ENCODE measurements around the gene PHEX. TPM values are rescaled to one million over a fixed set of nuclear protein-coding genes. Genes with fewer than 3 reads are reported as not detected.

The PHEX gene
- total RNA-seq = not detected

- Histone ChIP-seq H3K4me3 (no peak within 1 kb of the TSS), H3K9me3 (no peaks in the 10 kb centered on the region), H3K4me1 (no peaks in the 10 kb centered on the region), H3K36me3 (replicated peaks in 1 of 2; ENCODE audit: insufficient read depth in 1 of 2, low read depth in 2 of 2) (no peaks in the 10 kb centered on the region), H3K27me3 (no peaks in the 10 kb centered on the region), H3K27ac (no peak within 1 kb of the TSS)
- DNase-seq = no peak
- no peak for ATAC-seq
- WGBS, 2 donors = 53 to 60% methylated on average over 1 of the region's 1 CpG
- intact Hi-C loops (cut with DNase I) = no loop called here
- TF ChIP-seq POLR2A (IDR thresholded peaks at IDR 0.05) = no peak
Observed at GRCh38 chrX:22032084-22032483, at the start of gene PHEX. PHEX (plus strand) TSS chrX:22032325; CDS start chrX:22033006, 681 bp downstream.

DNA sequence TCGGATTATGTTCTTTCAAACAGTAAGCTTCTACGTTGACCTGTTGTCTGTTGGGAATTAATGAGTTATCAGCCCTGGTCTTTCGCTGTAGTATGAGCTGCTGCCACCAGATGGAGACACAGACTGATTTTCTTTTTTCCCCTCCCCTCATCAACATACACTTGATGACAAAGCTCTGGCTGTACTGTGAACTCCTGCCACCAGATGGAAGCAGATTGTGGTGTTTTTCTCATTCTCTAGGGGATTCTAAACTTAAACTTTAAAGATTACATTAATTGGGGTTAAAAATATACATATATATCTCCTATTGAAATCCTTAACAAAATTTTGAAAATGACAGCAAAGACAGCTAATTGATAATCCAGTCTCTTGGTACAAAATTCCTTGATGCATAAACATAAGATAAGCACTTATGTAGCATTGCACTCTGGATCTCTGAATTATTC, 46.8 kb upstream of the PHEX start:
- Histone ChIP-seq H3K27ac (no peak overlapping the region), H3K4me1 (no peaks in the 10 kb centered on the region), H3K4me3 (no peak overlapping the region), H3K36me3 (replicated peaks in 1 of 2; ENCODE audit: insufficient read depth in 1 of 2, low read depth in 2 of 2) (no peaks in the 10 kb centered on the region), H3K9me3 (no peaks in the 10 kb centered on the region), H3K27me3 (no peaks in the 10 kb centered on the region)
- ATAC-seq (peak; percentile 83), DNase-seq (peak; percentile 57 to 80 (median 66))
- WGBS, 2 donors = 8 to 13% methylated on average over 3 of the region's 3 CpGs
- intact Hi-C loops (cut with DNase I) = no loop called here
- TF ChIP-seq, protein P1, sequence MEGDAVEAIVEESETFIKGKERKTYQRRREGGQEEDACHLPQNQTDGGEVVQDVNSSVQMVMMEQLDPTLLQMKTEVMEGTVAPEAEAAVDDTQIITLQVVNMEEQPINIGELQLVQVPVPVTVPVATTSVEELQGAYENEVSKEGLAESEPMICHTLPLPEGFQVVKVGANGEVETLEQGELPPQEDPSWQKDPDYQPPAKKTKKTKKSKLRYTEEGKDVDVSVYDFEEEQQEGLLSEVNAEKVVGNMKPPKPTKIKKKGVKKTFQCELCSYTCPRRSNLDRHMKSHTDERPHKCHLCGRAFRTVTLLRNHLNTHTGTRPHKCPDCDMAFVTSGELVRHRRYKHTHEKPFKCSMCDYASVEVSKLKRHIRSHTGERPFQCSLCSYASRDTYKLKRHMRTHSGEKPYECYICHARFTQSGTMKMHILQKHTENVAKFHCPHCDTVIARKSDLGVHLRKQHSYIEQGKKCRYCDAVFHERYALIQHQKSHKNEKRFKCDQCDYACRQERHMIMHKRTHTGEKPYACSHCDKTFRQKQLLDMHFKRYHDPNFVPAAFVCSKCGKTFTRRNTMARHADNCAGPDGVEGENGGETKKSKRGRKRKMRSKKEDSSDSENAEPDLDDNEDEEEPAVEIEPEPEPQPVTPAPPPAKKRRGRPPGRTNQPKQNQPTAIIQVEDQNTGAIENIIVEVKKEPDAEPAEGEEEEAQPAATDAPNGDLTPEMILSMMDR (IDR thresholded peaks at IDR 0.05) = peak; percentile 63 to 98 (median 85)
- TF ChIP-seq POLR2A (IDR thresholded peaks at IDR 0.05) = no peak

GRCh38 chrX:21986596-21986995, 45.5 kb upstream of the PHEX start:
- H3K4me3 ChIP-seq = no peak overlapping the region
- DNase-seq (no peak), ATAC-seq (no peak)
- WGBS, 2 donors = 38 to 70% methylated on average over 1 of the region's 1 CpG
- intact Hi-C loops (cut with DNase I) = no loop called here
- no peak overlapping the region for H3K27ac ChIP-seq
- H3K27me3 ChIP-seq = no peaks in the 10 kb centered on the region
- no peaks in the 10 kb centered on the region for H3K36me3 ChIP-seq (replicated peaks in 1 of 2; ENCODE audit: insufficient read depth in 1 of 2, low read depth in 2 of 2)
- TF ChIP-seq, protein P1 (IDR thresholded peaks at IDR 0.05) = no peak
- no peak for TF ChIP-seq POLR2A (IDR thresholded peaks at IDR 0.05)
- no peaks in the 10 kb centered on the region for H3K4me1 ChIP-seq
- no peaks in the 10 kb centered on the region for H3K9me3 ChIP-seq

- WGBS, 2 donors = 92 to 93% methylated on average over 4 of the region's 4 CpGs
- no peaks in the 10 kb centered on the region for H3K27me3 ChIP-seq
- TF ChIP-seq POLR2A (IDR thresholded peaks at IDR 0.05) = no peak
- TF ChIP-seq, protein P1 (IDR thresholded peaks at IDR 0.05) = no peak
- H3K4me3 ChIP-seq = no peak overlapping the region
- H3K9me3 ChIP-seq = no peaks in the 10 kb centered on the region
- ATAC-seq (no peak), DNase-seq (no peak)
- no peak overlapping the region for H3K27ac ChIP-seq
- H3K4me1 ChIP-seq = no peaks in the 10 kb centered on the region
- intact Hi-C loops (cut with DNase I) = no loop called here
- H3K36me3 ChIP-seq (replicated peaks in 1 of 2; ENCODE audit: insufficient read depth in 1 of 2, low read depth in 2 of 2) = no peaks in the 10 kb centered on the region
Observed at GRCh38 chrX:21989384-21989783, 42.7 kb upstream of the PHEX start.

- H3K27ac ChIP-seq = no peak overlapping the region
- 82 to 85% methylated on average over 6 to 8 of the region's 8 CpGs for WGBS, 2 donors
Observed at GRCh38 chrX:21990832-21991231, 41.3 kb upstream of the PHEX start.

More at GRCh38 chrX:21990832-21991231, 41.3 kb upstream of the PHEX start:
- TF ChIP-seq POLR2A (IDR thresholded peaks at IDR 0.05) = no peak
- TF ChIP-seq, protein P1 (IDR thresholded peaks at IDR 0.05) = no peak
- DNase-seq = no peak
- H3K9me3 ChIP-seq = no peaks in the 10 kb centered on the region
- no peaks in the 10 kb centered on the region for H3K4me1 ChIP-seq
- H3K36me3 ChIP-seq (replicated peaks in 1 of 2; ENCODE audit: insufficient read depth in 1 of 2, low read depth in 2 of 2) = no peaks in the 10 kb centered on the region
- no peaks in the 10 kb centered on the region for H3K27me3 ChIP-seq
- intact Hi-C loops (cut with DNase I) = no loop called here
- no peak overlapping the region for H3K4me3 ChIP-seq
- ATAC-seq = no peak

Data from body of pancreas (tissue), 4 donors.